Midbrain (tissue), 1 donor: Measurements from ENCODE around the gene ZSCAN1.

Source experiments
- DNase-seq: peaks from one replicate; lab custom pipeline; 2025; lab: John Stamatoyannopoulos, UW

Gene ZSCAN1

DNA sequence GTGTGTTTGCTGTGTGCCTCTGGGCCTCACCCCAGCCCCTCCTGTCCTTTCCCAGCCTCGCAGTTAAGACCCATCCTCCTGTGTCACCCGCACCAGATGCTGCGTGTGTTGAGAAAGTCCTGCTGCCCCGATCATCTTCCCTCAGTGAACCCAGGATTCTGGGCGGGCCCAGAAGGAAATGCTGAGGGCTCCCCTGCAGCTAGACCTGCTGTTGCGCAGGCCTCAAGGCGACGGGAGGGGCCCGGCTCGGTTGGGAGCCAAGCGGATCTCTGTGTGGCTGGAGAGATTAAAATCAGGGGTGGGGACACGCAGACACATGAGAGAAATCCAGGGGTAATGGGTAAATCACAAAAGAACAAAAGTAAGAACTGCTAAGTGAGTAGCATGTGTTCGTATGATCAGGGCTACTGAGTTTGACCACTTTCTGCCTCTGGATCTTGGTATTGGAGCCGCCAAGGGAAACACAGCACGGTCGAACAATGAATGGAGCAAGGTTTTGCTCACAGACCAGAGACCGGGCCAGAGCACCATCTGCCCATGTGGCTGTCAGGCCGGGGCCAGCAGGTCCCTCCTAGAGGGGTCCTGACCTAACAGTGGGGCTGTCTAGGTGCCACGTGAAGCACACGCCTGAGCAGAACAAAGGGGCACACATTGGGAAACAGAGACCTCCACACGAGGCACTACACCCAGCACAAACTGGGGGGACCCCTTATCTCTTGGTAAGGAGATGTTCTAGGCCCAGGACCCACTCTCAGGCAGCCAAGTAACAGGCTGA lies 7.1 kb downstream of the ZSCAN1 start:
- DNase-seq: no peak

DNA sequence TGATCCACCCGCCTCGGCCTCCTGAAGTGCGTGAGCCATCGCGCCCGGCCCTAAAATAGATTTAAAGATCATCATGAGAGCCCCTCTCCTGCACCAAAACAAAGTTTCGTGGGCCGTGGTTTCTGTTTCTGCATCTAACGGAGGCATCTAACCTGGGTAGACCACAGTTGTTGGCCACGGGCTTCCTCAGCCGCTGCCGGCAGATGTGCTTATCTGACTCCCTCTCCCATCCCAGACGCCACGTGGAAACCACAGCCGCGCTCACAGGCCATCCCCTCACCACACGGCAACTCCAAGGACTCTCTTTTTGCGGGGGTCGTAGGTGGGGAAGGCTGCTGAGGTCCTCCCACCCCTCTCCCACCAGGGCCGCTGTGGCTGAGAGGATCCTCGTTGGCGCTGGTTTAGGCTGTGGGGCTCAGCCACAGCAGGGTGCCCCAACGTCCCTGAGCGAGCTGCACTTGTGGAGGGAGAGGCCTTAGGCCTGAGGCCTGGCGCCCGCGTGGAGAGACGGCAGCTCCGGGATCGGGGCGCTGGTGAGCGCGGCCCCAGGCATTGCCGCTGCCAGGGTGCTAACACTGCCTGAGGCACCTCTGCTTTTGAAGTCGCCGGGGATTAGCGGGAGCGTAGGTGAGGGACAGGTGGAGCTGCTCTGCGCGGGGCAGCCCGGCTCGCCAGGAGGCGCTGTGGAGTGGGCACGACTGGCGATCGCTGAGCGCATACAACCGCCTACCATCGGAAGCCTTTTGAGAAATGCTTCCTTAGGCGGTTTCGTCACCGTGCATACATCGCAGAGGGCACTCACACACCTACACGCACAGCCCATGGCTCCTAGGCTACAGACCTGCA lies 8.9 kb downstream of the ZSCAN1 start:
- DNase-seq: no peak

DNA sequence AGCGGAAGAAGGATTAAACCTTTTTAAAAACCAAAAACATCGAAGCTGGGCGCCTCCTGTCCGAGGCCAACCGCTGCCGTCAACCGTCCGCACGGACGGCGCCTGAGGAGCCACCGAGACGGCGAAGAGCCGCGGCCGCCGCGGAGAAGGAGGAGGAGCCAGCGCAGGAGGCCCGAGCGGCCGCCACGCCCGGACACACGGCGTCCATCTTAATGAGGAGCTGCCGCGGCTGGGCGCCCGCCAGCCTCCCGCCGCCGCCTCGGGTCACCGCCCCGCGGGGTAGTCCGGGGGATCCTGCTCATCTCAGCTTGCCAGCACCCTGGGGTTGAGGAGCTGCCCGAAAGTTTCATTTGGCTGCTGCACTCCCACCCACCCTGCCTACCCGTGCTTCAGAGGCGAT lies 10.6 kb downstream of the ZSCAN1 start:
- DNase-seq: no peak

DNA sequence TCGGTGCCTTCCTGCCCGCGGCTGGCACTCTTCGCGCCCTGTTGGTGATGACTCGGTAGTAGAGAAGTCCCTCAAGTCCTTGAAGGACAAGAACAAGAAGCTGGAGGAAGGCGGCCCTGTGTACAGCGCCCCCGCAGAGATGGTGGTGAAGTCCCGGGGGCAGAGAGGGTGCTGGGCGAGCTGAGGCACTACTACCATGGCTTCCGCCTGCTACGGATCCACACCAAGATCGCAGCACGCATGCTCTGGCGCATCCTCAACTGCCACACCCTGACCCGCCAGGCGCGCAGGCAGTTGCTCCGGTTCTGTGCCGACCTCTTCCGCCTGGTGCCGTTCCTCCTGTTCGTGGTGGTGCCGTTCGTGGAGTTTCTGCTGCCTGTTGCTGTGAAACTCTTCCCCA lies 11.1 kb downstream of the ZSCAN1 start:
- no peak for DNase-seq

DNA sequence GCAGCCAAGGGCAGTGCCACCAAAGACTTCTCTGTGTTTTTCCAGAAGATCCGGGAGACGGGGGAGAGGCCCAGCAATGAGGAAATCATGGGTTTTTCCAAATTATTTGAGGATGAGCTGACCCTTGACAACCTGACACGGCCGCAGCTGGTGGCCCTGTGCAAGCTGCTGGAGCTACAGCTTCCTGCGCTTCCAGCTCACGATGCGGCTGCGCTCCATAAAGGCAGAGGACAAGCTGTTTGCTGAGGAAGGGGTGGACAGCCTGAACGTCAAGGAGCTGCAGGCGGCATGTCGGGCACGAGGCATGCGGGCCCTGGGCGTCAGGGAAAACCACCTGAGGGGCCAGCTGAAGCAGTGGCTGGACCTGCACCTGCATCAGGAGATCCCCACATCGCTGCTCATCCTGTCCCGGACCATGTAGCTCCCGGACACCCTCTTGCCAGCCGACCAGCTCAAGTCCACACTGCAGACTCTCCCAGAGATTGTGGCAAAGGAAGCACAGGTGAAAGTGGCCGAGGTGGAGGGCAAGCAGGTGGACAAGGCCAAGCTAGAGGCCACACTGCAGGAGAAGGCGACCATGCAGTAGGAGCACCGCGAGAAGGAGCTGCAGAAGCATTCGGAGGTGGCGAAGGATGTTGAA lies 11.7 kb downstream of the ZSCAN1 start:
- no peak for DNase-seq

DNA sequence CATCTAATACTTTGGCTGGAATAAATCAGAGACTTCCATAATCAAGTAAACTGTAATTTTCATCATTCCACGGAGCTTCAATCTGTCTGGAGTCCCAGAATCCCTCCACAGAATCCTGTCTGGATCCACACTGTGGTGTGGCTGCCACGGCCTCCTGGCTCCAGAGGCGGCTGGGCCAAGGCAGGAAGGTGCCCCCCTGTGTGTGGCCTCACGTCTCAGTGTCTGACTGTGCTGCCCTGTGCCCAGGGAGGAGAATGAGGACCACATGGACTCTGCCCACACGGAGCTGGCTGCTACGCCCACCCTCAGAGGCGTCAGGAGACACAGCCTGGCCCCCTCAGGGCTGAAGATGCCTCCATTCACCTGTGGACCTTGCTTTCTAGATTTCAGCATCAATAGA lies 13.0 kb downstream of the ZSCAN1 start:
- DNase-seq: no peak

DNA sequence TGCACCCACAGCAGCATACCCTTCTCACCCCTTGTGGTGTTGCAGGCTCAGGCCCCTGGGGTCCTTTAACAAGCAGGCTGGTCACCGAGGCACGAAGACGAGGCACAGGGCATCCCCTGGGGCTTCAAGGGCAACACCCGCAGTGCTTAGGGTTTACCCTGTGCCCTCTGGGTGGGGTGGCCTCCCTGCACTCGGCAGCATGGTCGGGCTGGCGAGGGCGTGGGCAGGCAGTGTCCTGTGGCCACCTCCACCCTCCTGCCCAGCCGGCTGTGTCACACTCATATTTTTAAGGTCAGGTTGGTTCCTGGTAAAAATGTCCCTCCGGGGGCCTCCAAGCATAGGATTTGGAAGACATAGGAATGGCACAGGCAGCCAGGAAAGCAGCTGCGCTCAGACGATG lies 13.8 kb downstream of the ZSCAN1 start:
- no peak for DNase-seq

DNA sequence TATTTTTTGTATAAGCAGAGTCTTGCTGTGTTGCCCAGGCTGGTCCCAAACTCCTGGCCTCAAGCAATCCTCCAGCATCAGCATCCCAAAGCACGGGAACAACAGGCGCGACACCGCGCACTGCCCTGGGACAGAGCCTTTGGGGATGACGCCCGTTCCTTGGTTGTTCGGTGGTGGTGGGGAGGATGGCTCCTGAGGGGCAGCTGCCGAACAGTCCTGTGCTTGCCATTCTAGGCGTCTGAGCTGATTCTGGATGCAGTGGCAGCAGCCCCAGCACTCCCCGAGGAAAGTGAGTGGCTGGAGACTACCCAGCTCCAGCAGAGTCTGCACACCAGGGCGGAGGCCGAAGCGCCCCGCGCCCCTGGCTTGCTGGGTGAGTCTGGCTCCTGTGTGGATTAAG lies 18.4 kb downstream of the ZSCAN1 start:
- no peak for DNase-seq

DNA sequence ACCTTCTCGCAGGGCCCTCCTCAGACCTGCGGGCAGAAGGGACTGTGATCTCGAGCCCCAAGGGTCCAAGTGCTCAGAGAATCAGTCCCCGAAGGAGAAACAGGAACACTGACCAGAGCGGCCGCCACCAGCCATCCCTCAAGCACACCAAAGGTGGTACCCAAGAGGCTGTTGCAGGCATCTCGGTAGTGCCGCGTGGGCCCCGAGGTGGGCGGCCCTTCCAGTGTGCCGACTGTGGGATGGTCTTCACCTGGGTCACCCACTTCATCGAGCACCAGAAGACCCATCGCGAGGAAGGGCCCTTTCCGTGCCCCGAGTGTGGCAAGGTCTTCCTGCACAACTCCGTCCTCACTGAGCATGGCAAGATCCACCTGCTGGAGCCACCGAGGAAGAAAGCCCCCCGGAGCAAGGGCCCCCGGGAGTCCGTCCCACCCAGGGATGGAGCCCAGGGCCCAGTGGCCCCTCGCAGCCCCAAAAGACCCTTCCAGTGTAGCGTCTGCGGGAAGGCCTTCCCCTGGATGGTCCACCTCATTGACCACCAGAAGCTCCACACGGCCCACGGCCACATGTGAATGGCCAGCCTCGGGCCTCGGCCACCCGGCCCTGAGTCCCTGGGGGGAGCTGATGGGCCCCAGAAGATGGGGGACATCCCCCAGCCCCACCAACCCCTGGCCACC lies 19.8 kb downstream of the ZSCAN1 start:
- no peak for DNase-seq

DNA sequence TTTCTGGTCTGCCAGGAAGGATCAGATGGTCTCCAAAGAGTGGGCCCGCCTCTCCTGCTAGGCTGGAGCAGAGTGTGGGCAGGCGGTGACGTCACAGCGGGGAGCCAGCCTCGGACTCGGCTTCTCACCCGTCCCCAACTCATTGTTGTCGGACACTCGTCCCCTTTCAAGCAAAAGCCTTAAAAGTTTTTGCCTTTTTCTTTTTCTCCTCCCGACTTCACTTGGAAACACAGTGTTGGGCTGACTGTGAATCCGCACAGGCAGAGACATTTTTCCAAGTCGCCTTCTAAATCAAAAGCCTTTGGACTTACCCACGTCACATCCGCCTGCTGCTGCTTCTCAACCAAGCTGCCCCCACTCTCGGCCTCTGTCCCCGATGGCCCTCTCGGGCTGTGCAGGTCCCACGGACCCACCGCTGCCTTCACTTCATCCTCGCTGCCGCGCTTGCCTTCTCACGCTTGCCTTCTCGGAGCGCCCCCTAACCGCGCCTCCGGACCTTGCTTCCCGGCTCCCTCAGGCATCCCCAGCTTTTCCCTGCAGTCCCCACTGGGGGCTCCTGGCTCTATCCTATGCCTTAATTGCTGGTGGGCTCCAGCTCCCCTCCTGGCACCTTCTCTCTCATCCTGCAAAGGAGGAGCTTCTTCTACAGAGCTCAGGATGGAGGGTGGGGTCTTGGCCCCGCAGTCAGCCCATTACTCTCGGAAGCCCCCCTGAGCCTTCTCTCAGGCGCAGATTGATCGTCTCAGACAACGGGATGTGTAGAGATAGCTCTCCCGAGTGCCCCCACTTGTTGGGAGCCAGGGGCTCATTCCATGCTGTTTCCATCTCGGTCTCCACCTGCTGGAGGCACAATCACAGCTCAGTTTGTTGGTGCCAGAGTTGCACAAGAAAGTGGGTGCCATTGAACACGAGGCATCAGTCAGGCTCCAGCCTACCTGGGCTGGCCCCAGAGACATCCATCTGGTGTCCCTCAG lies 21.4 kb downstream of the ZSCAN1 start:
- peak; percentile 63 for DNase-seq

DNA sequence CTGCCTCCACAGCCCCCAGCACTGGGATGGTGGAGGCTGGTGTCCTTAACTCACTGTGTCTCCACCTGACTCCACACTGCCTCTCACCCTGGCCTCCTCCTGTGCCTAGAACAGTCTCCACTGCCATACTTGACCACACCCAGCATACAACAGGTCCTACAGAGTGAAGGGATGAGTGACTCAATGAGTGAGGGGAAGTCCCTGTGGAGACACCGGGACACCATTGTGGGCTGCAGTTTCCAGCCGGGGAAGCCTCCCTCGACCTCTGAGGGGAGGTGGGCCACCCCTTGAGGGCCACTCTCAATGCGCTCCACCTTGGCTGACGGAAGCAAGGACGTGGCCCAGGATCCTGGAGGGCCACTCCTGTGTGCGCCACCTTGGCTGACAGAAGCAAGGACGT lies 22.4 kb downstream of the ZSCAN1 start:
- no peak for DNase-seq

DNA sequence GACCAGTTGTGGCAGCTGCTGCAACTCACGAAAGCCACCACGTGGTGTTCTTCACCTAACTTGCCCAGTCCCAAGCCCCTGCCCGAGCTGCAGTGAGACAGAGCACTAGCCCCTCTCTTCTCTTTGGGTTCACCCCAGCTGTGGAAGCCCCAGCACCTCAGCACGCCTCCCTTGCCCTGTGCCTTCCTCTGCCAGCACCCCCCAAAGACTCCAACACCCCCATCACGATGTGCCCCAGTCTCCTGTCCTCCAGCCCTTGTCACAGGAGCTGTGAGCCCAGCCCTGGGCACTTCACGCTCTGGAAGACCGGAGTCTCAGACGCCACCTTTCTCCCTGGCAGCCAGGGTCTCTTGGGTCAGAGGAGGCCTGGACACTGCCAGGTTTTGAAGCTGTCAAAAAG lies 23.0 kb downstream of the ZSCAN1 start:
- DNase-seq: no peak

DNA sequence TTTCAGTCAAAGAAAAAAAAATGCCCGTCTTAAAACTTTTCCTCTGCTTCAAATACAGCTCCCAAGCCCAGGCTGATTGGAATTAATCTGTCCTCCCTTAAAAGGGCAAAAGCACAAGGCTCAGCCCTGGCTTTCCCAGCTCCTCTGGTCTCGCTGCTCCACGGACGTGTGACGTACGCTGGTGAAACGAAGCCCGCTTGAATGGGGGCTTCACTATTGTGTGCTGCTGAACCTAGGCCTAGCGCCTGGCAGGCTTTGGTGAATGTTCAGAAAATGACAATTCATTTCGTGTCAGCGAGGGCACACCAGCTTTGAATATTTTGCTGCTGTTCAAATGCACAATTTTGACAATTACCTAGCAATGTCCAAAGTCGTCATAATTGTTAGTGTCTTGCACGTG lies 24.6 kb downstream of the ZSCAN1 start:
- DNase-seq: no peak

DNA sequence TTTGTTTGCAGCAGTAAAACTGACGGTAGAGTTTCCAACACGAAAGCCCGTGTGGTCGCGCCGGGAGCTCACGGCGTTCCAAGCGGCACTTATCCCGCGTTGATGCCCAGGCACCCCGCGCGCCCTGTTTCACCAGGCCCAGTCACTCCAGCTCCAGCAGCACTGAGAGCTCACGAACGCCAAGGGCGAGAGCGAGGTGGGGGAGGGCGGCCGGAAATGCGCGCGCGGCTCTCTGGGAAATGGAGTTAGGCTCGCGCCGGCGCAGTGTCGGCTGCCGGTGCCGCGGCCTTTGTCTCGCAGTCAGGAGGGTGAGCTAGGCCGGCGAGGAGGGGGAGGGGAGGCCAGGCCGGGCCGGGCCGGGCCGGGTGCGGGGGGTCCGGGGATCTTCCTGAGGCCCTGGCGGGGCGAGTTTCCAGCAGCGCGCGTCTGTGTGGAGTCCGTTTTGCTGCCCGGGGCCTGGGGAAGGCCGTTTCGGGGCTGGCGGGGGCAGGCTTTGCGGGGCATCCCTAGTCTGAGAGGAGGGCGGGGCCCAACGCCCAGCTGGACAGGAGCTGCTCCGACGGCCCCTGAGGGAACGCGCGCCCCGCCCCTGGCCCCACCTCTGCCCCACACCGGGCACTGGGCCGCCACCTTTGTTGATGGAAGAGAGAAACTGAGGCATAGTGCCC lies 25.3 kb downstream of the ZSCAN1 start, which contains the start of gene ZNF135:
ZNF135 (plus strand) TSS at position 280 of the 668 bp plus-strand sequence. CDS start 721 bp downstream, outside the sequence.
- DNase-seq: peak; percentile 90

DNA sequence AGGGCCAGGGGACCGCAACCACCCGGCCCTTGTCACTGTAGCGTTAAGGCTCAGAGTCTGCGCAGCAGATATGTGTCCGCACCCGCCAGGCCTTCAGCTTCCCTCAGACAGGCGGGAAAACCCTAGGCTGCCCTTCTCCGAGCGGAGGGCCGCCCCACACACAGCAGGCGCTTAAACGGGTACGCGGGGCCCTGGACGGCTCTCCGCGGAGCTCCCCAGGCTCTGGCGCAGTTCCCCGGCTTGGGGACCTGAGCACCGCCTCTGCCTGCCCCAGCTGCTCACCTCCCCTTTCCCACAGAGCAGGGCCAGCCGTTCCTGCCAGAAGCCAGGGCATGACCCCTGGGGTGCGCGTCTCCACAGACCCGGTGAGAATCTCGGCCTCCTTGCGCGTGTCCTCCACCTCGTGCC lies 25.9 kb downstream of the ZSCAN1 start:
- DNase-seq: no peak

DNA sequence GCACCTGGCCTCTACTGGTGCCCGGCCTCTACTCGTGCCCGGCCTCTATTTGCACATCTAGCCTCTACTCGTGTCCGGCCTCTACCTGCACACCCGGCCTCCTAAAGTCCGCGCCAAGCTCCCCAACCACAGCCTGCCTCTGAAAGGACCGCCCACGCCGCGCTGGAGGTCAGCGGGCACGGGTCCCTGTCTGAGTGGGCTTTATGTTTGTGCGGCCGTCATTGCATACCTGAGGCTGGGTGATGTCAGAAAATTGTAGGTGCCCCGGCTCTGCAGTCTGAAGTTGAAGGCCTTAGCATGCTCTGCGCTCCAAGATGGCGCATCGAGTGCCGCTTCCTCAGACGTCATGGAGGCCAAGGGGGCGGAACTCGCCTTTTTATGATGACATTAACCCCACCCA lies 26.4 kb downstream of the ZSCAN1 start:
- no peak for DNase-seq

DNA sequence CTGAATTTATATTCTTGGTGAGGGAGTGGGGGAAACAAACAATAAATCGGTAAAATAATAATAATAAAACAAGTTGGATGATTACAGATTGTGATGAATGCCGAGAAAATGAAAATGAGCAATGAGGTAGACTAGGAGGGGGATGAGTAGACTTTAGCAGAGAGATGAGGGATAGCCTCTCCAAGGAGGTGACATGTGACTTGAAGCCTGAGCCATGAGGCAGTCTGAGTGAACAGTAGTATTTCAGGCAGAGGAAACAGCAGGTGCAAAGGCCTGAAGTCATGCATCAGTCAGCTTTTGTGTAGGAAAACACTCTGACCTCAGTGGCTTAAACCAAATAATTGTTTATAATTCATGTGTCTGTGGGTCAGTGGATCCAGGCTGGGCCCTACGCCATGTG lies 29.9 kb downstream of the ZSCAN1 start:
- no peak for DNase-seq

DNA sequence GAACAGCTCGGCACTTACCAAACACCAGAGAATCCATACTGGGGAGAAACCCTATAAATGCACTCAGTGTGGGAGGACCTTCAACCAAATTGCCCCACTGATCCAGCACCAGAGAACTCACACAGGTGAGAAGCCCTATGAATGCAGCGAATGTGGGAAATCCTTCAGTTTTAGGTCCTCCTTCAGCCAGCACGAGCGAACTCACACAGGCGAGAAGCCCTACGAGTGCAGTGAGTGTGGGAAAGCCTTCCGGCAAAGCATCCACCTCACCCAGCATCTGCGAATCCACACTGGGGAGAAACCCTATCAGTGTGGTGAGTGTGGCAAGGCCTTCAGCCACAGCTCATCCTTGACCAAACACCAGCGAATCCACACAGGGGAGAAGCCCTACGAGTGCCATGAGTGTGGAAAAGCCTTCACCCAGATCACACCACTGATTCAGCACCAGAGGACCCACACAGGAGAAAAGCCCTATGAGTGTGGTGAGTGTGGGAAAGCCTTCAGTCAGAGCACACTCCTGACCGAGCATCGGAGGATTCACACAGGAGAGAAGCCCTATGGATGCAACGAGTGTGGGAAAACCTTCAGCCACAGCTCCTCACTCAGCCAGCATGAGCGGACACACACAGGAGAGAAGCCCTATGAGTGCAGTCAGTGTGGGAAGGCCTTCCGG lies 33.6 kb downstream of the ZSCAN1 start:
- no peak for DNase-seq

DNA sequence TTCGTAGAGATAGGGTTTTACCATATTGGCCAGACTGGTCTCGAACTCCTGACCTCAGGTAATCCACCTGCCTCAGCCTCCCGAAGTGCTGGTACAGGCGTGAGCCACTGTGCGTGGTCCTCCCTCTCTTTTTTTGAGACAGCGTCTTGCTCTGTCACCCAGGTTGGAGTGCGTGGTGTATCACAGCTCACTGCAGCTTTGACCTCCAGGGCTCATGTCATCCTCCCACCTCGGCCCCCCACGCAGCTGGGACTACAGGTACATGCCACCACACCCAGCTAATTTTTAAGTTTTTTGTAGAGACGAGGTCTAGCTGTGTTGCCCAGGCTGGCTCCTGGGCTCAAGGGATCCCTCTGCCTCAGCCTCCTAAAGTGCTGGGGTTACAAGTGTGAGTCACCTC lies 46.0 kb downstream of the ZSCAN1 start:
- DNase-seq: no peak

DNA sequence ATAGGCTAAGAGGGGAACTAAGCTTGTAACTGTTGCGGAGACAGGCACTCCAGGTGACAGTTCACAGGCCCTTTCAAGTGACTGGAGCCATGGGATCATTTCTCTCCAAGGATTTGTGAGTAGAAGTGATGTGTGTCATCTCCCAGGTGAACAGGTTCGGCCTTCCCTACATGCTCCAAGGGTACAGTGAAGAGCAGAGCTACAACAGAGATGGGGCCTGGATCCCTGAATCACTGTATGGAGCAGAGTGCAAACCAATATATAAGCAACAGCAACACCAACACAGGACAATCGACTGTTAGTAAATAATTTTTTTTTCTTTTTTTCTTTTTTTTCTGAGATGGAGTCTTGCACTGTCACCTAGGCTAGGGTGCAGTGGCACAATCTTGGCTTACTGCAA lies 49.2 kb downstream of the ZSCAN1 start:
- no peak for DNase-seq
